Astrocyte (in vitro differentiated cells and primary cell): ENCODE data around the gene STK40.

Source experiments
- EZH2 ChIP-seq: IDR thresholded peaks from 2 replicates; pipeline ENCODE4 v1.6.1; 2012; ENCODE audit warnings: mild to moderate bottlenecking, low read length, inconsistent platforms; ENCODE audit not compliant: insufficient read depth
- TF ChIP-seq, protein P1 (sequence below): IDR thresholded peaks from 2 replicates; pipeline ENCODE4 v1.5.1; 2011; ENCODE audit warnings: low read depth, mild to moderate bottlenecking, inconsistent platforms, low read length, moderate library complexity; ENCODE audit not compliant: insufficient read depth

DNA sequence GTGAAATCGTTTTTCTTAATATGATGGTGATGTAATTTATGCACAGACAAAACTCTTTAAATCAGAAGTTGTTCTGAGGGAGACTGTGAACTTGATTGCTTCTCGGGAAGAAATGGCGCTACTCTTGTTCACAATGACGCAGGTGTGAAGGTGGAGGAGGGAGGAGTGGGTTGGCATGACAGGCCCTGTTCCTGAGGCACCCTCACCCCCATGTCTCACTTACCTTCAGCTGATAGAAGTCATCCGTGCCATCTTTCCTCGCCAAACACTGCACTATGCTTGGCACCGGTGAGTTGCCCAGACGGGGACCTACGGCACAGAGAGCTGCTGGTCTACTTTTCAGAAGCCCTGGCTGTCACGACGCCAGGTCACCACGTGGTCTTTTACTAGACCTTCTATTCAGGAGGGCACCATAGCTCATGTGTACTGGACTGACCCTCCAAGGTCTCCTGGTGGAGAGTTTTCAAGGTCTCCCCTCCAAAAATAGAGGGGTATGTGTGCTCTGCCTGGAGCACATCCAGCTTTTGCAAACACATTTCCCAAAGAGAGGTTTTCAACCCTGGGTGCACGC, 27.1 kb downstream of the STK40 start:
- TF ChIP-seq, protein P1, sequence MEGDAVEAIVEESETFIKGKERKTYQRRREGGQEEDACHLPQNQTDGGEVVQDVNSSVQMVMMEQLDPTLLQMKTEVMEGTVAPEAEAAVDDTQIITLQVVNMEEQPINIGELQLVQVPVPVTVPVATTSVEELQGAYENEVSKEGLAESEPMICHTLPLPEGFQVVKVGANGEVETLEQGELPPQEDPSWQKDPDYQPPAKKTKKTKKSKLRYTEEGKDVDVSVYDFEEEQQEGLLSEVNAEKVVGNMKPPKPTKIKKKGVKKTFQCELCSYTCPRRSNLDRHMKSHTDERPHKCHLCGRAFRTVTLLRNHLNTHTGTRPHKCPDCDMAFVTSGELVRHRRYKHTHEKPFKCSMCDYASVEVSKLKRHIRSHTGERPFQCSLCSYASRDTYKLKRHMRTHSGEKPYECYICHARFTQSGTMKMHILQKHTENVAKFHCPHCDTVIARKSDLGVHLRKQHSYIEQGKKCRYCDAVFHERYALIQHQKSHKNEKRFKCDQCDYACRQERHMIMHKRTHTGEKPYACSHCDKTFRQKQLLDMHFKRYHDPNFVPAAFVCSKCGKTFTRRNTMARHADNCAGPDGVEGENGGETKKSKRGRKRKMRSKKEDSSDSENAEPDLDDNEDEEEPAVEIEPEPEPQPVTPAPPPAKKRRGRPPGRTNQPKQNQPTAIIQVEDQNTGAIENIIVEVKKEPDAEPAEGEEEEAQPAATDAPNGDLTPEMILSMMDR, result no peak
- no peak for TF ChIP-seq EZH2
